GM18858 (cell line): ENCODE measurements around the gene RAD51B.

ENCODE experiments used
- ATAC-seq: cut with Tn5 transposase; IDR thresholded peaks from one replicate; pipeline ENCODE4 v1.9.1; 2021; ENCODE audit not compliant: unreplicated experiment

The RAD51B gene

GRCh38 chr14:68739701-68740100, 920.1 kb downstream of the RAD51B start:
- no peak for ATAC-seq

- no peak for ATAC-seq
These were observed 921.4 kb downstream of the RAD51B start for GRCh38 chr14:68740788-68741476.

GRCh38 chr14:68741477-68741791, 921.9 kb downstream of the RAD51B start:
- ATAC-seq = no peak

GRCh38 chr14:68741839-68742470, 922.4 kb downstream of the RAD51B start:
- peak; percentile 89 for ATAC-seq

- no peak for ATAC-seq
These were observed 925.0 kb downstream of the RAD51B start for GRCh38 chr14:68744613-68745012.

GRCh38 chr14:68747393-68747792, 927.8 kb downstream of the RAD51B start:
- ATAC-seq = no peak

- ATAC-seq = no peak
These were observed 928.7 kb downstream of the RAD51B start for GRCh38 chr14:68748260-68748659.

GRCh38 chr14:68748691-68749090, 929.1 kb downstream of the RAD51B start:
- ATAC-seq = no peak

GRCh38 chr14:68749487-68750475, 930.2 kb downstream of the RAD51B start:
- no peak for ATAC-seq

- ATAC-seq = no peak
These were observed 932.9 kb downstream of the RAD51B start for GRCh38 chr14:68752271-68753006.

GRCh38 chr14:68753690-68754089, 934.1 kb downstream of the RAD51B start:
- no peak for ATAC-seq

GRCh38 chr14:68755016-68755353, 935.4 kb downstream of the RAD51B start:
- ATAC-seq = no peak

- no peak for ATAC-seq
These were observed 936.5 kb downstream of the RAD51B start for GRCh38 chr14:68756000-68756481.

GRCh38 chr14:68756734-68757133, 937.2 kb downstream of the RAD51B start:
- ATAC-seq = no peak

- ATAC-seq = no peak
These were observed 938.1 kb downstream of the RAD51B start for GRCh38 chr14:68757618-68758081.

- ATAC-seq = no peak
These were observed 938.7 kb downstream of the RAD51B start for GRCh38 chr14:68758301-68758700.

GRCh38 chr14:68759017-68759560, 939.5 kb downstream of the RAD51B start:
- ATAC-seq = no peak

GRCh38 chr14:68759937-68760336, 940.4 kb downstream of the RAD51B start:
- ATAC-seq = no peak

GRCh38 chr14:68760761-68761160, 941.2 kb downstream of the RAD51B start:
- ATAC-seq = no peak

GRCh38 chr14:68761391-68761790, 941.8 kb downstream of the RAD51B start:
- ATAC-seq = no peak
